GM18508 (cell line): ENCODE data around the gene ADORA2A.

ENCODE experiments used
- ATAC-seq: cut with Tn5 transposase; IDR thresholded peaks from one replicate; pipeline ENCODE4 v1.9.1; 2021; ENCODE audit warnings: moderate number of reproducible peaks; ENCODE audit not compliant: insufficient read depth, unreplicated experiment

The ADORA2A gene

GRCh38 chr22:24427500-24428164 is at the start of gene ADORA2A:
ADORA2A (plus strand) TSS chr22:24427599; CDS start chr22:24433405, 5,806 bp downstream.
- ATAC-seq = no peak

GRCh38 chr22:24379536-24379935 is 47.9 kb upstream of the ADORA2A start:
- no peak for ATAC-seq

- ATAC-seq = no peak
These were observed 47.0 kb upstream of the ADORA2A start for GRCh38 chr22:24380220-24380904.

- no peak for ATAC-seq
These were observed 46.5 kb upstream of the ADORA2A start for GRCh38 chr22:24380905-24381230.

GRCh38 chr22:24383061-24383460 is 44.3 kb upstream of the ADORA2A start:
- ATAC-seq = no peak

- ATAC-seq = no peak
These were observed 43.3 kb upstream of the ADORA2A start for GRCh38 chr22:24384131-24384530.

GRCh38 chr22:24386937-24387471 is 40.4 kb upstream of the ADORA2A start:
- ATAC-seq = no peak

GRCh38 chr22:24389680-24390079 is 37.7 kb upstream of the ADORA2A start:
- no peak for ATAC-seq

- no peak for ATAC-seq
These were observed 37.2 kb upstream of the ADORA2A start for GRCh38 chr22:24390156-24390555.

GRCh38 chr22:24390576-24390975 is 36.8 kb upstream of the ADORA2A start:
- no peak for ATAC-seq

GRCh38 chr22:24391836-24392217 is 35.6 kb upstream of the ADORA2A start:
- ATAC-seq = no peak

- no peak for ATAC-seq
These were observed 35.0 kb upstream of the ADORA2A start for GRCh38 chr22:24392218-24392931.

GRCh38 chr22:24393012-24393559 is 34.3 kb upstream of the ADORA2A start:
- ATAC-seq = no peak

GRCh38 chr22:24393848-24394247 is 33.6 kb upstream of the ADORA2A start:
- no peak for ATAC-seq

- ATAC-seq = no peak
These were observed 33.1 kb upstream of the ADORA2A start for GRCh38 chr22:24394254-24394653.

- ATAC-seq = no peak
These were observed 29.0 kb upstream of the ADORA2A start for GRCh38 chr22:24398409-24398808.

GRCh38 chr22:24400034-24400725 is 27.2 kb upstream of the ADORA2A start:
- ATAC-seq = no peak

- no peak for ATAC-seq
These were observed 26.4 kb upstream of the ADORA2A start for GRCh38 chr22:24400726-24401596.

- ATAC-seq = no peak
These were observed 25.4 kb upstream of the ADORA2A start for GRCh38 chr22:24401931-24402367.
